ENCODE results near the gene MEF2C. TPM values are rescaled to one million over a fixed set of nuclear protein-coding genes. Genes with fewer than 3 reads are reported as not detected.

Gene MEF2C
- total RNA-seq, 1 experiment from 2014 or later: 1.7 TPM

DNA sequence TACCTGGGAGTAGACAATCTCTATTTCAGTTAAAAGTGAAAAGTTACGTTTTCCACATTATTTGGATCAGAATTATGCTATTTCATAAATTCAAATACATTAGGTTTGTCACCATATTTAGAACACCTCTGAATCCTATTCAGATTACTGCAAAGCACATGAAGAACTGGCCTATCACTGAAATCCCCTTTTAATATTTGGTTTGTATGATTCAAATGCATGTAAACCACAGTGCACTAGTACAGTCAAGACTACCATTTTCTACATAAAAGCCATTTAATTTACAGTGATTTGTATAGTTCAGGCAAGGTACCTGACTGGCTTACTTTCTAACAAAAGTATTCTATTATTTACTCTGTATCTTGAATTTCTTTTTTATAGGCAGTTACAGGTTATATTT is 212.5 kb downstream of the MEF2C start:
- Mint-ChIP-seq H3K27me3 (ENCODE audit: low read depth) (peaks cover 100% of the 10 kb centered on the region), H3K27ac (no peak overlapping the region), H3K36me3 (no peaks in the 10 kb centered on the region), H3K4me3 (no peak overlapping the region), H3K9me3 (no peaks in the 10 kb centered on the region), H3K4me1 (peaks cover 78% of the 10 kb centered on the region)
- ATAC-seq (no peak), DNase-seq (ENCODE audit: low spot score) (no peak)
- TF ChIP-seq, protein P1, sequence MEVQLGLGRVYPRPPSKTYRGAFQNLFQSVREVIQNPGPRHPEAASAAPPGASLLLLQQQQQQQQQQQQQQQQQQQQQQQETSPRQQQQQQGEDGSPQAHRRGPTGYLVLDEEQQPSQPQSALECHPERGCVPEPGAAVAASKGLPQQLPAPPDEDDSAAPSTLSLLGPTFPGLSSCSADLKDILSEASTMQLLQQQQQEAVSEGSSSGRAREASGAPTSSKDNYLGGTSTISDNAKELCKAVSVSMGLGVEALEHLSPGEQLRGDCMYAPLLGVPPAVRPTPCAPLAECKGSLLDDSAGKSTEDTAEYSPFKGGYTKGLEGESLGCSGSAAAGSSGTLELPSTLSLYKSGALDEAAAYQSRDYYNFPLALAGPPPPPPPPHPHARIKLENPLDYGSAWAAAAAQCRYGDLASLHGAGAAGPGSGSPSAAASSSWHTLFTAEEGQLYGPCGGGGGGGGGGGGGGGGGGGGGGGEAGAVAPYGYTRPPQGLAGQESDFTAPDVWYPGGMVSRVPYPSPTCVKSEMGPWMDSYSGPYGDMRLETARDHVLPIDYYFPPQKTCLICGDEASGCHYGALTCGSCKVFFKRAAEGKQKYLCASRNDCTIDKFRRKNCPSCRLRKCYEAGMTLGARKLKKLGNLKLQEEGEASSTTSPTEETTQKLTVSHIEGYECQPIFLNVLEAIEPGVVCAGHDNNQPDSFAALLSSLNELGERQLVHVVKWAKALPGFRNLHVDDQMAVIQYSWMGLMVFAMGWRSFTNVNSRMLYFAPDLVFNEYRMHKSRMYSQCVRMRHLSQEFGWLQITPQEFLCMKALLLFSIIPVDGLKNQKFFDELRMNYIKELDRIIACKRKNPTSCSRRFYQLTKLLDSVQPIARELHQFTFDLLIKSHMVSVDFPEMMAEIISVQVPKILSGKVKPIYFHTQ (CRISPR knock-in tag; IDR thresholded peaks at IDR 0.05): no peak
- no peak for TF ChIP-seq TCF7 (CRISPR knock-in tag; IDR thresholded peaks at IDR 0.05; ENCODE audit: low read depth)
- CTCF ChIA-PET: no interaction called here
- POLR2A ChIA-PET: no interaction called here

DNA sequence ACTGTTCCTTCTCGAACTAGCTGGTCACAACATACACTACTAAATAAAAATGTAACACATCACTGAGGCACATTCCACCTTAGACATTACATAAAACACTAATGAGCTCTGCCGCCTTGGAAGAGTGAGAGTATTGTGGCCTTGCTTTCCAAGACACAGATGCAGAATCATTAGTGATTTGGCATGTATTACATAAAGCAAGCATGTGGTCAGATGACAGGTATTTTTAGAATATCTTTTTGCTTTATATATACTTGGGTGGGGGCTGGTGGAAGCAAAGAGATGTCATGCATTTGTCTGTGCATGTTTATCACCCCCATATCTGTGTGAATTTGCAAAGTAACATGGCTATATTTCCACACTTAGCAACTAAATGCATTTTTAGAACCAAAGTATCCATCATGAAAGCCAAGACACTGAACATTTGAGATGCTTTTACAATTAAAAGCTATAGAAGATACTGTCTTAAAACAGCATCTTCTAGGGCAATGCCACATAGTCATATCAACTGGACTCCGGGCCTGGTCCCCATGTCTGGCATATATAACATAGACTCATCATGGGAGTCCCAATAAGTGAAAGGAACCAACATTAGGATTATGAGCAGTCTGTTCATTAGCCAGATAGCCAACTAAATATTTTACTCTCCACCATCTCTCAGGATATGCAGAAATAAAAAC is 213.5 kb downstream of the MEF2C start:
- no peak for TF ChIP-seq ZNF219 (CRISPR knock-in tag; IDR thresholded peaks at IDR 0.05; ENCODE audit: borderline replicate concordance)
- TF ChIP-seq E2F4 (CRISPR knock-in tag; IDR thresholded peaks at IDR 0.05; ENCODE audit: borderline replicate concordance, low read depth): no peak
- TF ChIP-seq, protein P2, sequence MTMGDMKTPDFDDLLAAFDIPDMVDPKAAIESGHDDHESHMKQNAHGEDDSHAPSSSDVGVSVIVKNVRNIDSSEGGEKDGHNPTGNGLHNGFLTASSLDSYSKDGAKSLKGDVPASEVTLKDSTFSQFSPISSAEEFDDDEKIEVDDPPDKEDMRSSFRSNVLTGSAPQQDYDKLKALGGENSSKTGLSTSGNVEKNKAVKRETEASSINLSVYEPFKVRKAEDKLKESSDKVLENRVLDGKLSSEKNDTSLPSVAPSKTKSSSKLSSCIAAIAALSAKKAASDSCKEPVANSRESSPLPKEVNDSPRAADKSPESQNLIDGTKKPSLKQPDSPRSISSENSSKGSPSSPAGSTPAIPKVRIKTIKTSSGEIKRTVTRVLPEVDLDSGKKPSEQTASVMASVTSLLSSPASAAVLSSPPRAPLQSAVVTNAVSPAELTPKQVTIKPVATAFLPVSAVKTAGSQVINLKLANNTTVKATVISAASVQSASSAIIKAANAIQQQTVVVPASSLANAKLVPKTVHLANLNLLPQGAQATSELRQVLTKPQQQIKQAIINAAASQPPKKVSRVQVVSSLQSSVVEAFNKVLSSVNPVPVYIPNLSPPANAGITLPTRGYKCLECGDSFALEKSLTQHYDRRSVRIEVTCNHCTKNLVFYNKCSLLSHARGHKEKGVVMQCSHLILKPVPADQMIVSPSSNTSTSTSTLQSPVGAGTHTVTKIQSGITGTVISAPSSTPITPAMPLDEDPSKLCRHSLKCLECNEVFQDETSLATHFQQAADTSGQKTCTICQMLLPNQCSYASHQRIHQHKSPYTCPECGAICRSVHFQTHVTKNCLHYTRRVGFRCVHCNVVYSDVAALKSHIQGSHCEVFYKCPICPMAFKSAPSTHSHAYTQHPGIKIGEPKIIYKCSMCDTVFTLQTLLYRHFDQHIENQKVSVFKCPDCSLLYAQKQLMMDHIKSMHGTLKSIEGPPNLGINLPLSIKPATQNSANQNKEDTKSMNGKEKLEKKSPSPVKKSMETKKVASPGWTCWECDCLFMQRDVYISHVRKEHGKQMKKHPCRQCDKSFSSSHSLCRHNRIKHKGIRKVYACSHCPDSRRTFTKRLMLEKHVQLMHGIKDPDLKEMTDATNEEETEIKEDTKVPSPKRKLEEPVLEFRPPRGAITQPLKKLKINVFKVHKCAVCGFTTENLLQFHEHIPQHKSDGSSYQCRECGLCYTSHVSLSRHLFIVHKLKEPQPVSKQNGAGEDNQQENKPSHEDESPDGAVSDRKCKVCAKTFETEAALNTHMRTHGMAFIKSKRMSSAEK (CRISPR knock-in tag; IDR thresholded peaks at IDR 0.05; ENCODE audit: borderline replicate concordance): no peak
- TF ChIP-seq NR2C2 (CRISPR knock-in tag; IDR thresholded peaks at IDR 0.05): no peak
- TF ChIP-seq IRF1 (CRISPR knock-in tag; IDR thresholded peaks at IDR 0.05): no peak
- TF ChIP-seq GRHL2 (CRISPR knock-in tag; IDR thresholded peaks at IDR 0.05; ENCODE audit: insufficient replicate concordance, severe bottlenecking): no peak
- TF ChIP-seq ZBTB21 (CRISPR knock-in tag; IDR thresholded peaks at IDR 0.05; ENCODE audit: borderline replicate concordance): no peak
- TF ChIP-seq, protein P3, sequence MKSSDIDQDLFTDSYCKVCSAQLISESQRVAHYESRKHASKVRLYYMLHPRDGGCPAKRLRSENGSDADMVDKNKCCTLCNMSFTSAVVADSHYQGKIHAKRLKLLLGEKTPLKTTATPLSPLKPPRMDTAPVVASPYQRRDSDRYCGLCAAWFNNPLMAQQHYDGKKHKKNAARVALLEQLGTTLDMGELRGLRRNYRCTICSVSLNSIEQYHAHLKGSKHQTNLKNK (CRISPR knock-in tag; IDR thresholded peaks at IDR 0.05): no peak
- TF ChIP-seq ZNF263 (CRISPR knock-in tag; IDR thresholded peaks at IDR 0.05; ENCODE audit: low read depth): no peak
- TF ChIP-seq MAX (CRISPR knock-in tag; IDR thresholded peaks at IDR 0.05): no peak
- TF ChIP-seq ATF6 (CRISPR knock-in tag; IDR thresholded peaks at IDR 0.05): no peak
- TF ChIP-seq ZNF121 (CRISPR knock-in tag; IDR thresholded peaks at IDR 0.05): no peak
- TF ChIP-seq GABPB1 (CRISPR knock-in tag; IDR thresholded peaks at IDR 0.05): no peak
- no peak for TF ChIP-seq CDX4 (CRISPR knock-in tag; IDR thresholded peaks at IDR 0.05; ENCODE audit: borderline replicate concordance)
- TF ChIP-seq ZNF671 (CRISPR knock-in tag; IDR thresholded peaks at IDR 0.05): no peak
- peaks cover 100% of the 10 kb centered on the region for H3K27me3 Mint-ChIP-seq (ENCODE audit: low read depth)
- ChIA-PET CTCF (no interaction called here), POLR2A (no interaction called here)
- H3K27ac Mint-ChIP-seq: no peak overlapping the region
- peaks cover 84% of the 10 kb centered on the region for H3K4me1 Mint-ChIP-seq
- no peak overlapping the region for H3K4me3 Mint-ChIP-seq
- DNase-seq (ENCODE audit: low spot score) (no peak), ATAC-seq (no peak)
- no peaks in the 10 kb centered on the region for H3K9me3 Mint-ChIP-seq
- no peaks in the 10 kb centered on the region for H3K36me3 Mint-ChIP-seq
